ENCODE data around the gene CPXM2.

DNA sequence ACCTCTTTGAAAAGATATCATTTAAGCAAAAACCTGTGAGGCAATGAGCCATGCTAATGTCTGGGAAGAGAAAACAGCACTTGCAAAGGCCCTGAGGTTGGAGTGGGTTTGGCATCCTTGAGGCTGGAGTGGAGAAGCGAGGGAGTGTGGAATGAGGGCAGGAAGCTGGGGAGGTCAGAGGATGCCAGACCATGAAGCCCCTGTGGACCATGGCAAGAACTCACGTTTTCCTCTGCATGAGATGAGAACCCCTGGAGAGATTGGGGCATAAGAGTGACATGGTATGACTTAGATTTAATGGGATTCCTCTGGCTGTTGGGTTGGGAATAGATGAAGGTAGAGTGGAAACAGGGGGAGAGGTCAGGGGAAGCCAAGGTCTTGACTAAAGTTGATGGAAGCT lies 176.1 kb downstream of the CPXM2 start:
- TF ChIP-seq, protein P1, sequence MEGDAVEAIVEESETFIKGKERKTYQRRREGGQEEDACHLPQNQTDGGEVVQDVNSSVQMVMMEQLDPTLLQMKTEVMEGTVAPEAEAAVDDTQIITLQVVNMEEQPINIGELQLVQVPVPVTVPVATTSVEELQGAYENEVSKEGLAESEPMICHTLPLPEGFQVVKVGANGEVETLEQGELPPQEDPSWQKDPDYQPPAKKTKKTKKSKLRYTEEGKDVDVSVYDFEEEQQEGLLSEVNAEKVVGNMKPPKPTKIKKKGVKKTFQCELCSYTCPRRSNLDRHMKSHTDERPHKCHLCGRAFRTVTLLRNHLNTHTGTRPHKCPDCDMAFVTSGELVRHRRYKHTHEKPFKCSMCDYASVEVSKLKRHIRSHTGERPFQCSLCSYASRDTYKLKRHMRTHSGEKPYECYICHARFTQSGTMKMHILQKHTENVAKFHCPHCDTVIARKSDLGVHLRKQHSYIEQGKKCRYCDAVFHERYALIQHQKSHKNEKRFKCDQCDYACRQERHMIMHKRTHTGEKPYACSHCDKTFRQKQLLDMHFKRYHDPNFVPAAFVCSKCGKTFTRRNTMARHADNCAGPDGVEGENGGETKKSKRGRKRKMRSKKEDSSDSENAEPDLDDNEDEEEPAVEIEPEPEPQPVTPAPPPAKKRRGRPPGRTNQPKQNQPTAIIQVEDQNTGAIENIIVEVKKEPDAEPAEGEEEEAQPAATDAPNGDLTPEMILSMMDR (IDR thresholded peaks at IDR 0.05; ENCODE audit: low read depth, low read length, missing input control): no peak
- no peak for TF ChIP-seq ATF3 (IDR thresholded peaks at IDR 0.05)
- no peak for TF ChIP-seq JUND (IDR thresholded peaks at IDR 0.05)
- no peak for TF ChIP-seq GABPA (IDR thresholded peaks at IDR 0.05 in 1 of 2, conservative IDR thresholded peaks at IDR 0.05 in 1 of 2)
- no peak for TF ChIP-seq SP1 (IDR thresholded peaks at IDR 0.05)
- no peak for TF ChIP-seq TAF1 (conservative IDR thresholded peaks at IDR 0.05)
- no peak for TF ChIP-seq REST (IDR thresholded peaks at IDR 0.05)
- TF ChIP-seq, protein P2, sequence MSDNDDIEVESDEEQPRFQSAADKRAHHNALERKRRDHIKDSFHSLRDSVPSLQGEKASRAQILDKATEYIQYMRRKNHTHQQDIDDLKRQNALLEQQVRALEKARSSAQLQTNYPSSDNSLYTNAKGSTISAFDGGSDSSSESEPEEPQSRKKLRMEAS (IDR thresholded peaks at IDR 0.05): no peak
- TF ChIP-seq EGR1 (IDR thresholded peaks at IDR 0.05; ENCODE audit: low read depth in 2 of 2): no peak
- no peak for TF ChIP-seq RAD21 (IDR thresholded peaks at IDR 0.05)
- TF ChIP-seq YY1 (IDR thresholded peaks at IDR 0.05): no peak
